Spleen (tissue), 7 donors: ENCODE measurements around the gene SENP1.

Experiments used
- POLR2A ChIP-seq, 3 donors: fragments of 450-650 bp; IDR thresholded peaks; one replicate each; pipeline ENCODE4 v1.5.1; 2017; ENCODE audit warnings: antibody characterized with exemption in 3 of 3, mild to moderate bottlenecking in 1 of 3
- POLR2AphosphoS5 ChIP-seq, 3 donors: sonication (generic); formaldehyde crosslinking; IDR thresholded peaks; one replicate each; pipeline ENCODE4 v1.5.1; 2017; ENCODE audit warnings: antibody characterized with exemption in 3 of 3
- TF ChIP-seq, protein P1 (sequence below), 11 experiments: fragments of 200-600 bp in 7 of 11; fragments of 450-650 bp in 4 of 11; sonication (generic) in 4 of 11; IDR thresholded peaks in 8 of 11; conservative IDR thresholded peaks in 3 of 11; 1 replicate in 7 of 11; 2 replicates in 4 of 11; pipeline versions ENCODE4 v1.4.0 to v1.8.0; 2016 to 2021; ENCODE audit warnings: antibody characterized with exemption in 11 of 11, inconsistent platforms in 4 of 11, mild to moderate bottlenecking in 1 of 11
- donor health status: DM: no; HTN: no; CAD: no; lungs with moderate emphysema.
- donor health status: DM: no; HTN: no; CAD: no.
- donor health status: DM: no; HTN: no; CAD: no.

DNA sequence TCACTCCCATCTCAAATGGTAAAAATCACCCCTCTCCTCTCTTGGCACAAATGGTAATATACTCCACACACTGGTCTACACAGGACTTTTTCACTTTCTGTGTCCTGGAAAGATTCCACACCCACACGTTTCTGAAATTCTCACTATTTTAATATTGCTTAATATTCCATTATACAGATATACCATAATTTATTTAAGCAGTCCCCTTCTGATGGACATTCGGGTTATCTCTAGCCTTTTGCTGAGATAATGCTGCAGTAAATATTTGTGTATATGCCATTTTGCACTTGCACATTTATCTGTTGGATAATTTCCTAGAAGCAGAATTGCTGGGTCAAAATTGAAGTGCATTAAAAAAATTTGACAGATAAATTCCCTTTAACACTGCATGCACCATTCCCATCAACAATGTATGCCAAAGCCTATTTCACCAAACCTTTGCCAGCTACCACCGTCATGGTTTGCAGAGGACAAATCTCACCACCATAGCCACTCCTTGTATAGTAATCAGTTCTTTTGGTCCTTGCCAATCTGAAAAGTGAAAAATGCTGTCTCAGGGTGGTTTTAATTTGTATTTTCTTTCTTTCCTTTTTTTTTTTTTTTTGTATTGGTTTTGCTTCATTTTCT lies 86.1 kb downstream of the SENP1 start:
- TF ChIP-seq POLR2AphosphoS5 (IDR thresholded peaks at IDR 0.05) (no peak), POLR2A (IDR thresholded peaks at IDR 0.05) (no peak)
- TF ChIP-seq, protein P1, sequence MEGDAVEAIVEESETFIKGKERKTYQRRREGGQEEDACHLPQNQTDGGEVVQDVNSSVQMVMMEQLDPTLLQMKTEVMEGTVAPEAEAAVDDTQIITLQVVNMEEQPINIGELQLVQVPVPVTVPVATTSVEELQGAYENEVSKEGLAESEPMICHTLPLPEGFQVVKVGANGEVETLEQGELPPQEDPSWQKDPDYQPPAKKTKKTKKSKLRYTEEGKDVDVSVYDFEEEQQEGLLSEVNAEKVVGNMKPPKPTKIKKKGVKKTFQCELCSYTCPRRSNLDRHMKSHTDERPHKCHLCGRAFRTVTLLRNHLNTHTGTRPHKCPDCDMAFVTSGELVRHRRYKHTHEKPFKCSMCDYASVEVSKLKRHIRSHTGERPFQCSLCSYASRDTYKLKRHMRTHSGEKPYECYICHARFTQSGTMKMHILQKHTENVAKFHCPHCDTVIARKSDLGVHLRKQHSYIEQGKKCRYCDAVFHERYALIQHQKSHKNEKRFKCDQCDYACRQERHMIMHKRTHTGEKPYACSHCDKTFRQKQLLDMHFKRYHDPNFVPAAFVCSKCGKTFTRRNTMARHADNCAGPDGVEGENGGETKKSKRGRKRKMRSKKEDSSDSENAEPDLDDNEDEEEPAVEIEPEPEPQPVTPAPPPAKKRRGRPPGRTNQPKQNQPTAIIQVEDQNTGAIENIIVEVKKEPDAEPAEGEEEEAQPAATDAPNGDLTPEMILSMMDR (IDR thresholded peaks at IDR 0.05 in 8 of 11, conservative IDR thresholded peaks at IDR 0.05 in 3 of 11): no peak
